Aorta (tissue), 5 donors: ENCODE data around the gene MSH2. TPM values are rescaled to one million over a fixed set of nuclear protein-coding genes. Genes with fewer than 3 reads are reported as not detected.
"Not testable (repeated sequence)": the region's sequence is repeated elsewhere in the genome, so short reads cannot be mapped to it uniquely, and the experiment has no call there.

ENCODE experiments used
- ATAC-seq: fragments of 200-7000 bp; cut with Tn5 transposase; one replicate; pipeline ENCODE4 v1.9.1; 2022; ENCODE audit warnings: moderate library complexity; ENCODE audit not compliant: low FRiP score
- DNase-seq, 2 donors: peaks; one replicate each; pipeline ENCODE4 v3.0.0-alpha.2; 2020
- H3K27ac ChIP-seq, 2 donors: one replicate each; pipeline ENCODE4 v1.5.1; 2013; ENCODE audit warnings: low read length in 2 of 2, mild to moderate bottlenecking in 2 of 2, moderate library complexity in 2 of 2, control low read depth in 1 of 2, inconsistent platforms in 1 of 2, low read depth in 1 of 2
- H3K27me3 ChIP-seq, 2 donors: one replicate each; pipeline ENCODE4 v1.6.1; 2013; ENCODE audit warnings: control low read depth in 1 of 2, low read length in 1 of 2, mild to moderate bottlenecking in 1 of 2, moderate library complexity in 1 of 2; ENCODE audit not compliant: insufficient read depth in 2 of 2, control insufficient read depth in 1 of 2
- H3K36me3 ChIP-seq, 2 donors: one replicate each; pipeline ENCODE4 v1.6.1; 2013; ENCODE audit warnings: control low read depth in 1 of 2, low read length in 1 of 2, mild to moderate bottlenecking in 1 of 2; ENCODE audit not compliant: insufficient read depth in 2 of 2, control insufficient read depth in 1 of 2
- H3K4me1 ChIP-seq, 2 donors: one replicate each; pipeline ENCODE4 v1.6.1; 2013; ENCODE audit warnings: low read length in 2 of 2, control low read depth in 1 of 2, mild to moderate bottlenecking in 1 of 2, moderate library complexity in 1 of 2; ENCODE audit not compliant: insufficient read depth in 2 of 2, control insufficient read depth in 1 of 2
- H3K4me3 ChIP-seq, 2 donors: one replicate each; pipeline ENCODE4 v1.5.1; 2013; ENCODE audit warnings: low read length in 2 of 2, control low read depth in 1 of 2, mild to moderate bottlenecking in 1 of 2
- H3K9me3 ChIP-seq: one replicate; pipeline ENCODE4 v1.6.1; 2013; ENCODE audit warnings: mild to moderate bottlenecking, low read length; ENCODE audit not compliant: control insufficient read depth
- WGBS, 2 donors: extraction: QIAGEN DNeasy Blood & Tissue Kit; methylation state at CpG; one replicate each; pipeline ENCODE4 v1.1.7; 2013; 5-methylcytosine and 5-hydroxymethylcytosine counted together
- intact Hi-C, 2 donors: fragments of 100-400 bp; cut with DNase I; formaldehyde crosslinking; loops; one replicate each; pipeline versions ENCODE4 v1.14.2 to v1.15.0; 2022
- long read RNA-seq, 2 donors: library from polyadenylated mRNA; unstranded; transcript quantifications; one replicate each; pipeline ENCODE4 v2.0.0, GENCODE V29; 2020 to 2021
- polyA plus RNA-seq, 2 donors: library from polyadenylated mRNA; stranded (reverse); fragments of 200-250 nt; gene quantifications; one replicate each; pipeline ENCODE4 v1.2.3, GENCODE V29; 2013
- total RNA-seq, 2 donors: library from RNA; stranded (reverse); fragmentation: NEBNext Ultra II Directional; extraction: Animal tissue kit (Norgen Biotek cat#: 25700); gene quantifications; one replicate each; pipeline ENCODE4 v1.2.1, GENCODE V29; 2021
- donor health status: healthy with polysubstance abuse.
- donor health status: Bipolar disorder and iron deficiency.
- donor health status: DM: no; HTN: no; CAD: no.
- donor health status: DM: no; HTN: no; CAD: no.
- donor health status: DM: yes; HTN: yes; CAD: no.

MSH2 gene
- total RNA-seq: 10 to 100 TPM in 1 of 2 donors, 1 to 10 TPM in 1; 5.5 to 15.4 TPM
- polyA plus RNA-seq: 1 to 10 TPM; 6.0 to 6.1 TPM
- long read RNA-seq, donor 1, partial matches to known transcripts: 1 of 8 reads
- long read RNA-seq, donor 1, other reads (novel, unspliced or antisense): 3 of 8 reads
- long read RNA-seq, donor 2, partial matches to known transcripts: 1 of 11 reads
- long read RNA-seq, donor 2, other reads (novel, unspliced or antisense): 7 of 11 reads

GRCh38 chr2:47402805-47403608 lies at the start of gene MSH2:
Gene MSH2, plus strand, starts transcription at chr2:47403156. Its CDS starts 36 bp downstream, at chr2:47403192.
- intact Hi-C loops: no loop called here
- 0 to 1% methylated on average over 61 to 73 of the region's 73 CpGs for WGBS, 2 donors

GRCh38 chr2:47354013-47354847 lies 48.7 kb upstream of the MSH2 start:
- H3K36me3 ChIP-seq: no peaks in the 10 kb centered on the region
- H3K4me3 ChIP-seq: no peak overlapping the region
- no peak for DNase-seq
- no peaks in the 10 kb centered on the region for H3K9me3 ChIP-seq
- H3K27ac ChIP-seq: no peak overlapping the region
- no peaks in the 10 kb centered on the region for H3K27me3 ChIP-seq
- peak; percentile 36 for ATAC-seq
- peaks cover 0 to 2% of the 10 kb centered on the region in 2 donors for H3K4me1 ChIP-seq
- WGBS, 2 donors: 90 to 91% methylated on average over 11 of the region's 11 CpGs
- intact Hi-C loops: no loop called here

More at GRCh38 chr2:47402805-47403608, at the start of gene MSH2:
- H3K9me3 ChIP-seq: no peaks in the 10 kb centered on the region
- peak; percentile 98 for ATAC-seq
- no peak within 1 kb of the TSS for H3K27ac ChIP-seq
- no peaks in the 10 kb centered on the region for H3K27me3 ChIP-seq
- H3K4me3 ChIP-seq: peak within 1 kb of the TSS; percentile 70 to 89
- peak; percentile 94 to 96 for DNase-seq
- no peaks in the 10 kb centered on the region for H3K4me1 ChIP-seq
- H3K36me3 ChIP-seq: no peaks in the 10 kb centered on the region

- Histone ChIP-seq H3K27ac (no peak overlapping the region), H3K27me3 (no peaks in the 10 kb centered on the region), H3K36me3 (no peaks in the 10 kb centered on the region), H3K4me3 (no peak overlapping the region), H3K9me3 (no peaks in the 10 kb centered on the region), H3K4me1 (peaks cover 0 to 2% of the 10 kb centered on the region in 2 donors)
- ATAC-seq (no peak), DNase-seq (no peak)
- intact Hi-C loops: no loop called here
- 88% methylated on average over 5 of the region's 5 CpGs for WGBS, 2 donors
These were observed 48.1 kb upstream of the MSH2 start for GRCh38 chr2:47354848-47355204.

GRCh38 chr2:47357483-47357882 lies 45.5 kb upstream of the MSH2 start:
- intact Hi-C loops: no loop called here
- Histone ChIP-seq H3K27me3 (no peaks in the 10 kb centered on the region), H3K4me3 (no peak overlapping the region), H3K9me3 (no peaks in the 10 kb centered on the region), H3K36me3 (no peaks in the 10 kb centered on the region), H3K4me1 (peaks cover 0 to 2% of the 10 kb centered on the region in 2 donors), H3K27ac (peak overlapping the region in 1 of 2 donors; percentile 54)
- ATAC-seq (no peak), DNase-seq (no peak)
- 12 to 24% methylated on average over 4 of the region's 4 CpGs for WGBS, 2 donors

GRCh38 chr2:47359375-47359868 lies 43.5 kb upstream of the MSH2 start:
- Histone ChIP-seq H3K27me3 (no peaks in the 10 kb centered on the region), H3K36me3 (no peaks in the 10 kb centered on the region), H3K27ac (no peak overlapping the region), H3K9me3 (no peaks in the 10 kb centered on the region), H3K4me3 (no peak overlapping the region), H3K4me1 (peaks cover 0 to 2% of the 10 kb centered on the region in 2 donors)
- WGBS, 2 donors: 91 to 93% methylated on average over 10 of the region's 10 CpGs
- DNase-seq (no peak), ATAC-seq (no peak)
- intact Hi-C loops: no loop called here

GRCh38 chr2:47360283-47360682 lies 42.7 kb upstream of the MSH2 start:
- WGBS, 2 donors: 83 to 86% methylated on average over 3 of the region's 3 CpGs
- DNase-seq (no peak), ATAC-seq (no peak)
- Histone ChIP-seq H3K4me3 (no peak overlapping the region), H3K36me3 (no peaks in the 10 kb centered on the region), H3K27me3 (no peaks in the 10 kb centered on the region), H3K9me3 (no peaks in the 10 kb centered on the region), H3K4me1 (peaks cover 0 to 2% of the 10 kb centered on the region in 2 donors), H3K27ac (no peak overlapping the region)
- intact Hi-C loops: no loop called here

GRCh38 chr2:47360927-47361326 lies 42.0 kb upstream of the MSH2 start:
- H3K27ac ChIP-seq: no peak overlapping the region
- H3K27me3 ChIP-seq: no peaks in the 10 kb centered on the region
- WGBS, 2 donors: 89 to 95% methylated on average over 3 of the region's 3 CpGs
- H3K4me1 ChIP-seq: peaks cover 0 to 2% of the 10 kb centered on the region in 2 donors
- no peak overlapping the region for H3K4me3 ChIP-seq
- no peak for ATAC-seq
- no peaks in the 10 kb centered on the region for H3K9me3 ChIP-seq
- DNase-seq: no peak
- H3K36me3 ChIP-seq: no peaks in the 10 kb centered on the region
- intact Hi-C loops: no loop called here

- H3K9me3 ChIP-seq, H3K27me3 ChIP-seq, intact Hi-C loops, H3K27ac ChIP-seq, H3K4me1 ChIP-seq, H3K36me3 ChIP-seq, H3K4me3 ChIP-seq, DNase-seq, ATAC-seq: not testable (repeated sequence)
- WGBS, 2 donors: 90 to 95% methylated on average over 10 of the region's 10 CpGs
These were observed 41.3 kb upstream of the MSH2 start for GRCh38 chr2:47361505-47362229.
